ENCODE data around the gene FOXL1. TPM values are rescaled to one million over a fixed set of nuclear protein-coding genes. Genes with fewer than 3 reads are reported as not detected.

FOXL1 gene
- total and polyA plus RNA-seq, 4 donors = 0.41 to 2.5 (median 1.4) TPM

GRCh38 chr16:86590501-86591144 is 12.3 kb downstream of the FOXL1 start:
- Histone ChIP-seq H3K27ac (ENCODE audit: low read depth in 1 of 2, low read length in 1 of 2) (no peak overlapping the region), H3K4me3 (no peak overlapping the region), H3K4me1 (ENCODE audit: control insufficient read depth in 5 of 5, insufficient read depth in 5 of 5, low read length in 5 of 5) (peaks cover 0 to 8% (median 0%) of the 10 kb centered on the region in 5 donors), H3K9ac (ENCODE audit: insufficient read depth in 1 of 2, low read length in 2 of 2) (no peak overlapping the region), H3K9me3 (ENCODE audit: control insufficient read depth in 4 of 4, insufficient read depth in 3 of 4, low read length in 3 of 4) (no peaks in the 10 kb centered on the region), H3K27me3 (ENCODE audit: control insufficient read depth in 3 of 3, insufficient read depth in 3 of 3, low read length in 2 of 3) (peaks cover 0 to 36% (median 33%) of the 10 kb centered on the region in 3 donors), H3K36me3 (ENCODE audit: control insufficient read depth in 4 of 4, insufficient read depth in 4 of 4, low read length in 4 of 4) (no peaks in the 10 kb centered on the region)
- 75 to 86% methylated on average over 4 of the region's 4 CpGs for WGBS, 2 donors
- ATAC-seq (ENCODE audit: insufficient read depth, low FRiP score) (no peak), DNase-seq (no peak)
- TF ChIP-seq CTCF (IDR thresholded peaks at IDR 0.05; ENCODE audit: control extremely low read depth, extremely low read depth) = no peak

- H3K4me3 ChIP-seq = no peak overlapping the region
- WGBS, 2 donors = 80 to 94% methylated on average over 4 of the region's 4 CpGs
- H3K4me1 ChIP-seq (ENCODE audit: control insufficient read depth in 5 of 5, insufficient read depth in 5 of 5, low read length in 5 of 5) = peaks cover 0 to 8% (median 0%) of the 10 kb centered on the region in 5 donors
- ATAC-seq (ENCODE audit: insufficient read depth, low FRiP score) (no peak), DNase-seq (no peak)
- H3K27ac ChIP-seq (ENCODE audit: low read depth in 1 of 2, low read length in 1 of 2) = no peak overlapping the region
- peaks cover 0 to 42% (median 33%) of the 10 kb centered on the region in 3 donors for H3K27me3 ChIP-seq (ENCODE audit: control insufficient read depth in 3 of 3, insufficient read depth in 3 of 3, low read length in 2 of 3)
- H3K9me3 ChIP-seq (ENCODE audit: control insufficient read depth in 4 of 4, insufficient read depth in 3 of 4, low read length in 3 of 4) = no peaks in the 10 kb centered on the region
- no peak for TF ChIP-seq CTCF (IDR thresholded peaks at IDR 0.05; ENCODE audit: control extremely low read depth, extremely low read depth)
- no peak overlapping the region for H3K9ac ChIP-seq (ENCODE audit: insufficient read depth in 1 of 2, low read length in 2 of 2)
- H3K36me3 ChIP-seq (ENCODE audit: control insufficient read depth in 4 of 4, insufficient read depth in 4 of 4, low read length in 4 of 4) = no peaks in the 10 kb centered on the region
Measured at GRCh38 chr16:86591270-86591669, 12.9 kb downstream of the FOXL1 start.

GRCh38 chr16:86593913-86594620 is 15.7 kb downstream of the FOXL1 start:
- Histone ChIP-seq H3K9me3 (ENCODE audit: control insufficient read depth in 4 of 4, insufficient read depth in 3 of 4, low read length in 3 of 4) (no peaks in the 10 kb centered on the region), H3K27me3 (ENCODE audit: control insufficient read depth in 3 of 3, insufficient read depth in 3 of 3, low read length in 2 of 3) (peaks cover 0 to 53% (median 49%) of the 10 kb centered on the region in 3 donors), H3K9ac (ENCODE audit: insufficient read depth in 1 of 2, low read length in 2 of 2) (no peak overlapping the region), H3K4me3 (no peak overlapping the region), H3K36me3 (ENCODE audit: control insufficient read depth in 4 of 4, insufficient read depth in 4 of 4, low read length in 4 of 4) (no peaks in the 10 kb centered on the region), H3K4me1 (ENCODE audit: control insufficient read depth in 5 of 5, insufficient read depth in 5 of 5, low read length in 5 of 5) (peaks cover 0 to 8% (median 0%) of the 10 kb centered on the region in 5 donors), H3K27ac (ENCODE audit: low read depth in 1 of 2, low read length in 1 of 2) (no peak overlapping the region)
- DNase-seq (no peak), ATAC-seq (ENCODE audit: insufficient read depth, low FRiP score) (no peak)
- no peak for TF ChIP-seq CTCF (IDR thresholded peaks at IDR 0.05; ENCODE audit: control extremely low read depth, extremely low read depth)
- WGBS, 2 donors = 59 to 60% methylated on average over 13 of the region's 13 CpGs

All from lung (tissue), 12 donors.